GM12875 (cell line): ENCODE data around the gene SGCD.

Source experiments
- H3K4me3 ChIP-seq: one replicate; pipeline ENCODE4 v1.5.1; 2011; ENCODE audit warnings: low read depth, low read length, control low read depth
- CTCF ChIP-seq: IDR thresholded peaks from 2 replicates; pipeline ENCODE4 v1.5.1; 2011; ENCODE audit warnings: low read depth, mild to moderate bottlenecking, control low read depth, inconsistent platforms, low read length, moderate library complexity, borderline replicate concordance; ENCODE audit not compliant: insufficient read depth

SGCD gene

GRCh38 chr5:156411185-156411613, 84.2 kb downstream of the SGCD start:
- TF ChIP-seq CTCF, result no peak
- no peak overlapping the region for H3K4me3 ChIP-seq

DNA sequence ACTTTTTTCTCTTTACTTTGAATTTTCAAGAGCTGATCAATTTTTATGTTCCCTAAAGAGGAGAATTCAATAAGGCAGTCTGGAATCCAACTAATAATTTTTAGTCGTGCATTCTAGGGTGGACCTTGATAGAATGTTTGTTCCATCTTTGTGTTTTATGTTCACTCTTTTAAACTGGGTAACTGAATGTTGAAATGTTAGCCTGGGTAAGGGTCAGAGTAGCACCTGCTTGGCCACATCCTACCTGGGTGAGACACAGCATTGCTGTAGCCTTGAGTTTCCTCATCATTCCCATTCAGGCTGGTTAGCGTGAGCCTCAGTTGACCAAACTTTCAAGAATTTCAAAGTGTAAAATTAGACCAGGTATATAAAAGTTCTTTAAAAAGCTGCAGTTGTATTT, 85.0 kb downstream of the SGCD start:
- no peak for TF ChIP-seq CTCF

GRCh38 chr5:156414391-156414790, 87.4 kb downstream of the SGCD start:
- no peak for TF ChIP-seq CTCF
- no peak overlapping the region for H3K4me3 ChIP-seq

More for the DNA sequence above, 85.0 kb downstream of the SGCD start:
- no peak overlapping the region for H3K4me3 ChIP-seq

DNA sequence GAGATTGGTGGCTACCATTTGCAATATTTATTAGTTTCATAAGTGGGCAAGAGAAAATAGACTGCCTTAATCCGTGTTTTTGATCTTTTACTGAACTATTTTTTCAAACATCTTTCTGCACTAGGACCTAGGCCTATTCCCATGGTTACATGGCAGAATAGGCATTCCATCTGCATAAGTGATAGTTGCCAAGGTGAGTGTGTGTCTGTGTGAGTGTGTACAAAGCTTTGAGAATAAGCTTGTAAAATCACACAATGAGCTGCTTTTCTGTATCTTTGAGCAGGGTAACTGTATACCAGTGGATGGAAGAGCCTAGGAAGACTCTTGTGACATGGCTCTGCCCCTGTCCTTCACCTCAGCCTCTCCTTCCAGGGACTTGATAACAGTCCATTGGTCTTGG, 92.7 kb downstream of the SGCD start:
- H3K4me3 ChIP-seq, result no peak overlapping the region
- no peak for TF ChIP-seq CTCF

GRCh38 chr5:156420665-156421064, 93.7 kb downstream of the SGCD start:
- H3K4me3 ChIP-seq, result no peak overlapping the region
- no peak for TF ChIP-seq CTCF

DNA sequence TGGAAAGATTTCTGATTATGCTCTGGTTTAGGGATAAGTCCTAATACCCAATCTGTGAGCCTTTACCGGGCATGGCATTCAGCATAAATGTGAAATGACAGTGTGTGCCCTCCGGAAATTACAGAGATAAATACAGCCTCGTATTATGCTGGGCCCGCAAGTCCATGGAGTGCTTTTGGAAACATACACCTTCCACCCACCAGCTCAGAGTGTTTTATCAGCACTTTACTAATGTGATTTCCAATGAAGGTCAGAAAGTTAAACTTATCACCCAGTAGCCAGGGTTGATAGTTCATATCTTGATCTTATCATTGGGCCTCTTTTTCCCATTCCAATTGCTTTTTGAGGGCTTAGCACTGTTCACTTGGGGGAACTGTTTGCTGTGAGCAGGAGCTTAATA, 94.8 kb downstream of the SGCD start:
- H3K4me3 ChIP-seq, result no peak overlapping the region
- TF ChIP-seq CTCF, result no peak

- no peak for TF ChIP-seq CTCF
- no peak overlapping the region for H3K4me3 ChIP-seq
These were observed 96.6 kb downstream of the SGCD start for GRCh38 chr5:156423597-156423996.
